Measurements from ENCODE around the gene FPR2. TPM values are rescaled to one million over a fixed set of nuclear protein-coding genes. Genes with fewer than 3 reads are reported as not detected.

Gene FPR2, protein sequence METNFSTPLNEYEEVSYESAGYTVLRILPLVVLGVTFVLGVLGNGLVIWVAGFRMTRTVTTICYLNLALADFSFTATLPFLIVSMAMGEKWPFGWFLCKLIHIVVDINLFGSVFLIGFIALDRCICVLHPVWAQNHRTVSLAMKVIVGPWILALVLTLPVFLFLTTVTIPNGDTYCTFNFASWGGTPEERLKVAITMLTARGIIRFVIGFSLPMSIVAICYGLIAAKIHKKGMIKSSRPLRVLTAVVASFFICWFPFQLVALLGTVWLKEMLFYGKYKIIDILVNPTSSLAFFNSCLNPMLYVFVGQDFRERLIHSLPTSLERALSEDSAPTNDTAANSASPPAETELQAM
- total RNA-seq: 0.92 TPM

DNA sequence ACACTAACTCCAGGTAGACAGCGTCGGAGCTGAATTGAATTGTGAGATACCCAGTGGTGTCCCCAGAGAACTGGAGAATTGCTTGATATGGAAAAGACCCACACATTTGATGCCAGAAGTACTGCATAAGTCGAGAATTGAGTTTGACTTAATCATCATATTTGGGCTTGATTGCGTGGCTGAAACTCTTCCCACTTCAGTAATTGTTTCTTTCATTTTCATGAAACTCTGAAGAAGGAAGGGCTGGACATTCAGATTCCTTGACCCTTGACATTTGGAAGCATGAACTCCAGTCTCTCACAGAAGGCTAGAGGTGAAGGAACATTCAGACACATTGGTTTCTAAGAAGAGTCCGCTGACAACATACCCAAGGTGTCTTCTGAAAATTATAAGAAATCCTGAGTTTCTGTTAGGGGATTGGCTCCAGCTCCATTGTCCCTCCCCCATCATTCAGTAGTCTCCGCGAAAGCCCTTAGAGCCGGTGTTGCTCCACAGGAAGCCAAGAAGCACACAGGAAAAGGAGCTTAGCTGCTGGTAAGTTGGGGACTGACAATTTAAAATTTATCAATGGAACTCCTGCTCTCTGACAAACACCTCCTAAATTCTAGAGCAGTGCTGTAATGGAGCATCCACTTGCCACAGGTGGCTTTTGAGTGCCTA is at the start of gene FPR2:
FPR2 (plus strand) TSS at position 484 of the 660 bp plus-strand sequence. CDS start 7,479 bp downstream, outside the sequence.

DNA sequence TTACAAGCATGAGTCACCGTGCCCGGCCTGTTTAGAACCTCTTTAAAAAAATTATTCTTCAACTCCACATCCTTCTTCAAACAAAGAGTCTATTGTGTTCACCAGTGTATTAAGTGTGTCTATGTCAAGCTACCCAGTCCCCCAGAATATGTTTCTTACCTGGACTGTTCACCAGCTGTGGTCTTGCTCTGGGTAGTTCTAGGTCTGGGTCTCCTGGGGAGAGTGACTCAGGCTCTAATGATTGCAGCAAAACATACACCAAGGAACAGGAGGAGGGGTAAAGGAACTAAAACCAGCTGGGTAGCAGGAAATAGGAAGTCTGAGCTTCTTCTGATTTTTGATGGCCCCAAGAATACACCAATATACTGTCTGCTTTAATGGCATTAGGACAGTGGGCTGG is 9.3 kb upstream of the FPR2 start, which contains the start of gene FPR1:
FPR1 (minus strand) TSS at position 224 of the 400 bp plus-strand sequence. CDS start 4,884 bp downstream, outside the sequence.

DNA sequence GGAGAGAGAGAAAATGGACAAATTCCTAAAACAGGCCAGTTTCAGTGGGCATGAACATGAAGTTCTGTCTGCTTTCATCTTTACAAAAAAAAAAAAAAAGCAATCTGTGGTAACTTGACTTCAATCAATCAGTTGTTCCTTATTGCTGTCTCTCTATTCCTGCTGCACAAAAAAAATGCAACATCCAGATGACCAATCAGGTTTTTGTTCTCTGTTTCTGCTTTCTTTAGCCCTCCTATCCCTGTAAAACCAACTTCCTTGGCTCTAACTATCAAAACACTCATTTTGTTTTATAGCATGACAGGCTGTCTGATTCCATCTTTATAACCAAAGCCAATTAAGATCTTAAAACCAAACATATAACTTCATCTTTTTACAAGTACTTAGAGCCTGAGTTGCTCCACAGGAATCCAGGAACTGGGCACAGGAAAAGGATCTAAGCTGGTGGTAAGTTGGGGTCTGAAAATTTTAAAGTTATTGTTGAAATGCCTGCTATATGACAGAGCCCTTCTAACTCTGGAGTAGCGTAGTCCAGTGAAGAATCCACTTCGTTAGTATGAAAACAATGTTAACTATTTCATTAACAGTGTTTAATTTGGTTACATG is 34.0 kb downstream of the FPR2 start, which contains the start of gene FPR3:
FPR3 (plus strand) TSS at position 273 of the 606 bp plus-strand sequence. CDS start 28,592 bp downstream, outside the sequence.

Other genes starting within 250 kb of the FPR2 start
- gene SIGLEC6, start 229.5 kb upstream of the FPR2 start, total RNA-seq: not detected
- gene ZNF175, start 189.9 kb upstream of the FPR2 start, total RNA-seq: 9.9 TPM
- gene SIGLEC5, start 130.8 kb upstream of the FPR2 start, total RNA-seq: 0.23 TPM
- 1.2 TPM for gene SIGLEC14, start 114.4 kb upstream of the FPR2 start, total RNA-seq
- 4.4 TPM for gene SPACA6, start 67.8 kb upstream of the FPR2 start, total RNA-seq
- 5.5 TPM for gene HAS1, start 37.2 kb upstream of the FPR2 start, total RNA-seq
- gene FPR1, start 9.3 kb upstream of the FPR2 start, total RNA-seq: 10.6 TPM
- 0.46 TPM for gene FPR3, start 34.0 kb downstream of the FPR2 start, total RNA-seq
- gene ZNF577, start 126.8 kb downstream of the FPR2 start, total RNA-seq: 64.8 TPM
- 39.0 TPM for gene ZNF649, start 143.8 kb downstream of the FPR2 start, total RNA-seq
- gene ZNF613, start 166.3 kb downstream of the FPR2 start, total RNA-seq: 10.4 TPM
- gene ZNF350, start 225.7 kb downstream of the FPR2 start, total RNA-seq: 14.8 TPM
- gene ZNF615, start 247.0 kb downstream of the FPR2 start, total RNA-seq: 28.1 TPM

All from diencephalon (tissue), 1 donor.